ENCODE data around the gene B4GALNT1. TPM values are rescaled to one million over a fixed set of nuclear protein-coding genes. Genes with fewer than 3 reads are reported as not detected.

Gene B4GALNT1
- total and polyA plus RNA-seq, 8 donors, result 0.04 to 1.1 (median 0.47) TPM; not detected in 1

DNA sequence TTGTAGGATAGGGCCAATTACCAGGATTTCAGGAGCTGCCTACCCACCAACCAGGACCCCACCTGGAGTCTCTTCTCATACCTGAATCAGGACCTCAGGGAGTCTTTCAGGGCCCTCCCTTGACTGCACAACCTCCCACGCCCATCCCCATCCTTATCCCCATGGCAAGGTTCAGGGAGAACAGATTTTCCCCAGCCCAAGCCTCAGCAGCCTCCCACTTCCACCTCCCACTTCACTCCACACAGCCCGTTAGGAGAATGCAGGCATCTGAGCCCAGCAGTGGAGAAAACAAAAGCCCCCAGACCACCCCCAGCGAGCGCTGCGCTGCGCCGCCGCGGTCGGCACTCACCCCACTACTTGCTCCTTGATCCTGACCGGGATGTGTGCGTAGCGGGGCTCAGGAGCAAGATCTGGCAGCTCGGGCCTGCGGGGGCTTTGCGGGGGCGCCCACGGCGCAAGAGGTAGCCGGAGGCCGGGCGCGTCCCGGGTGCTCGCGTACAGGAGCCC, 1.4 kb downstream of the B4GALNT1 start:
- peaks cover 0 to 15% (median 2%) of the 10 kb centered on the region in 4 donors for H3K27me3 ChIP-seq
- 12 to 13% methylated on average over 26 of the region's 26 CpGs for WGBS, 2 donors
- DNase-seq, result peak in 1 of 6 donors; percentile 9
- intact Hi-C loops (cut with DNase I), result no loop called here
- no peak for TF ChIP-seq CTCF (IDR thresholded peaks at IDR 0.05)
- FAIRE-seq, result no peak
- no peaks in the 10 kb centered on the region for H3K9me3 ChIP-seq
- no peak for ATAC-seq
- no peaks in the 10 kb centered on the region for H3K36me3 ChIP-seq
- peak overlapping the region in 1 of 4 donors; percentile 67 for H3K4me3 ChIP-seq
- peaks cover 0 to 6% (median 5%) of the 10 kb centered on the region in 3 donors for H3K4me1 ChIP-seq
- no peak overlapping the region for H3K27ac ChIP-seq

- intact Hi-C loops (cut with DNase I), result no loop called here
- H3K27ac ChIP-seq, result no peak overlapping the region
- peaks cover 0 to 21% (median 3%) of the 10 kb centered on the region in 4 donors for H3K27me3 ChIP-seq
- no peak for TF ChIP-seq CTCF (IDR thresholded peaks at IDR 0.05)
- DNase-seq (no peak), FAIRE-seq (no peak), ATAC-seq (no peak)
- H3K36me3 ChIP-seq, result no peaks in the 10 kb centered on the region
- H3K4me3 ChIP-seq, result no peak overlapping the region
- H3K9me3 ChIP-seq, result no peaks in the 10 kb centered on the region
- peaks cover 0 to 6% (median 5%) of the 10 kb centered on the region in 3 donors for H3K4me1 ChIP-seq
- WGBS, 2 donors, result 57 to 60% methylated on average over 6 of the region's 6 CpGs
These were observed 2.0 kb downstream of the B4GALNT1 start for GRCh38 chr12:57630891-57631433.

GRCh38 chr12:57629897-57630471, 3.0 kb downstream of the B4GALNT1 start:
- DNase-seq, result peak in 1 of 6 donors; percentile 4
- H3K4me3 ChIP-seq, result no peak overlapping the region
- H3K9me3 ChIP-seq, result no peaks in the 10 kb centered on the region
- no peak for ATAC-seq
- intact Hi-C loops (cut with DNase I), result loop anchor here in 2 of 3 donors (5.0 to 10.0 kb wide), 2 partner anchors 48 to 55 kb away; no protein-coding TSS in a partner anchor
- H3K36me3 ChIP-seq, result no peaks in the 10 kb centered on the region
- no peak overlapping the region for H3K27ac ChIP-seq
- no peak for TF ChIP-seq CTCF (IDR thresholded peaks at IDR 0.05)
- peaks cover 0 to 6% (median 5%) of the 10 kb centered on the region in 3 donors for H3K4me1 ChIP-seq
- WGBS, 2 donors, result 85 to 94% methylated on average over 5 of the region's 5 CpGs
- no peak for FAIRE-seq
- peaks cover 0 to 21% (median 3%) of the 10 kb centered on the region in 4 donors for H3K27me3 ChIP-seq

- intact Hi-C loops (cut with DNase I), result loop anchor here in 2 of 3 donors (5.0 to 10.0 kb wide), 2 partner anchors 46 to 54 kb away; no protein-coding TSS in a partner anchor
- peaks cover 0 to 6% (median 5%) of the 10 kb centered on the region in 3 donors for H3K4me1 ChIP-seq
- no peak for TF ChIP-seq CTCF (IDR thresholded peaks at IDR 0.05)
- DNase-seq (peak in 2 of 6 donors; percentile 2 to 38), FAIRE-seq (no peak), ATAC-seq (no peak)
- H3K4me3 ChIP-seq, result no peak overlapping the region
- H3K27me3 ChIP-seq, result peaks cover 0 to 21% (median 3%) of the 10 kb centered on the region in 4 donors
- H3K36me3 ChIP-seq, result no peaks in the 10 kb centered on the region
- WGBS, 2 donors, result 67 to 68% methylated on average over 29 of the region's 29 CpGs
- H3K27ac ChIP-seq, result no peak overlapping the region
- no peaks in the 10 kb centered on the region for H3K9me3 ChIP-seq
These were observed 4.5 kb downstream of the B4GALNT1 start for GRCh38 chr12:57628280-57629191.
